ENCODE data around the gene MATN1. TPM values are rescaled to one million over a fixed set of nuclear protein-coding genes. Genes with fewer than 3 reads are reported as not detected.
A peak's percentile ranks its signal among the peaks of the same experiment; 100 is the strongest.

The MATN1 gene
- total RNA-seq, 4 donors from 2014 or later, result not detected

- DNase-seq, result peak in 2 of 3 donors; percentile 36 to 38
- H3K9me3 ChIP-seq, result no peaks in the 10 kb centered on the region
- H3K4me1 ChIP-seq, result no peaks in the 10 kb centered on the region
- no peaks in the 10 kb centered on the region for H3K36me3 ChIP-seq
- no peak for TF ChIP-seq POLR2A (IDR thresholded peaks at IDR 0.05)
- TF ChIP-seq CTCF (IDR thresholded peaks at IDR 0.05), result no peak
- no peak overlapping the region for H3K27ac ChIP-seq
- H3K4me3 ChIP-seq, result no peak overlapping the region
- H3K27me3 ChIP-seq, result no peaks in the 10 kb centered on the region
Observed at GRCh38 chr1:30697571-30698376, 25.6 kb downstream of the MATN1 start.

- H3K27ac ChIP-seq, result no peak overlapping the region
- no peaks in the 10 kb centered on the region for H3K4me1 ChIP-seq
- no peaks in the 10 kb centered on the region for H3K9me3 ChIP-seq
- TF ChIP-seq POLR2A (IDR thresholded peaks at IDR 0.05), result no peak
- no peak for TF ChIP-seq CTCF (IDR thresholded peaks at IDR 0.05)
- no peaks in the 10 kb centered on the region for H3K27me3 ChIP-seq
- DNase-seq, result peak in 2 of 3 donors; percentile 10 to 14
- H3K4me3 ChIP-seq, result no peak overlapping the region
- no peaks in the 10 kb centered on the region for H3K36me3 ChIP-seq
Observed at GRCh38 chr1:30696831-30697230, 26.6 kb downstream of the MATN1 start.

- H3K9me3 ChIP-seq, result no peaks in the 10 kb centered on the region
- no peak overlapping the region for H3K4me3 ChIP-seq
- H3K27ac ChIP-seq, result no peak overlapping the region
- TF ChIP-seq CTCF (IDR thresholded peaks at IDR 0.05) (no peak), POLR2A (IDR thresholded peaks at IDR 0.05) (no peak)
- H3K4me1 ChIP-seq, result no peaks in the 10 kb centered on the region
- H3K36me3 ChIP-seq, result no peaks in the 10 kb centered on the region
- peak in 2 of 3 donors; percentile 16 to 45 for DNase-seq
- H3K27me3 ChIP-seq, result no peaks in the 10 kb centered on the region
Observed at GRCh38 chr1:30695439-30695841, 27.9 kb downstream of the MATN1 start.

GRCh38 chr1:30694280-30695175 is 28.9 kb downstream of the MATN1 start:
- H3K9me3 ChIP-seq, result no peaks in the 10 kb centered on the region
- H3K4me3 ChIP-seq, result no peak overlapping the region
- no peak for TF ChIP-seq POLR2A (IDR thresholded peaks at IDR 0.05)
- no peak for TF ChIP-seq CTCF (IDR thresholded peaks at IDR 0.05)
- H3K36me3 ChIP-seq, result no peaks in the 10 kb centered on the region
- H3K27ac ChIP-seq, result no peak overlapping the region
- no peaks in the 10 kb centered on the region for H3K27me3 ChIP-seq
- no peaks in the 10 kb centered on the region for H3K4me1 ChIP-seq
- DNase-seq, result peak in 2 of 3 donors; percentile 13 to 26

- Histone ChIP-seq H3K27me3 (no peaks in the 10 kb centered on the region), H3K4me3 (no peak overlapping the region), H3K27ac (no peak overlapping the region), H3K36me3 (no peaks in the 10 kb centered on the region), H3K9me3 (no peaks in the 10 kb centered on the region), H3K4me1 (no peaks in the 10 kb centered on the region)
- TF ChIP-seq POLR2A (IDR thresholded peaks at IDR 0.05), result no peak
- no peak for TF ChIP-seq CTCF (IDR thresholded peaks at IDR 0.05)
- DNase-seq, result no peak
Observed at GRCh38 chr1:30693822-30694221, 29.6 kb downstream of the MATN1 start.

All from Peyer's patch (tissue), 4 donors.